Mammary epithelial cell (primary cell): ENCODE data around the gene COLEC11.

ENCODE experiments used
- EZH2 ChIP-seq: IDR thresholded peaks from 2 replicates; pipeline ENCODE4 v1.6.1; 2012; ENCODE audit warnings: low read length, inconsistent platforms, borderline replicate concordance
- TF ChIP-seq, protein P1 (sequence below), 2 donors: IDR thresholded peaks in 1 of 2; conservative IDR thresholded peaks in 1 of 2; 2 replicates each; pipeline ENCODE4 v1.5.1; 2011 to 2012; ENCODE audit warnings: inconsistent platforms in 2 of 2, low read length in 2 of 2, mild to moderate bottlenecking in 2 of 2, control low read depth in 1 of 2, low read depth in 1 of 2; ENCODE audit not compliant: insufficient read depth in 1 of 2; ENCODE audit errors: extremely low read depth in 1 of 2

DNA sequence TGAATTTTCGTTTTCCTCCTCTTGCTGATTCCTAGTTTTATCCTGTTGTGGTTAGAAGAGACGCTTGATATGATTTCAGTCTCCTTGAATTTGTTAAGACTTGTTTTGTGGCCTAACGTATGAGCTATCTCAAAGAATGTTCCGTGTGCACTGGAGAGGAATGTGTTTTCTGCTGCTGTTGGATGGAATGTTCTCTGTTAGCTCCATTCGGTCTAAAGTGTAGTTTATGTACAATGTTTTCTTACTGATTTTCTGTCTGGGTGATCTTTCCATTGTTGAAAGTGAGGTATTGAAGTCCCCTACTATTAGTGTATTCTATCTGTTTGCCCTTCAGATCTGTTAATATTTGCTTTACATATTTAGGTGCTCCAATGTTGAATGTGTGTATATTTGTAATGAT lies 25.9 kb downstream of the COLEC11 start:
- TF ChIP-seq, protein P1, sequence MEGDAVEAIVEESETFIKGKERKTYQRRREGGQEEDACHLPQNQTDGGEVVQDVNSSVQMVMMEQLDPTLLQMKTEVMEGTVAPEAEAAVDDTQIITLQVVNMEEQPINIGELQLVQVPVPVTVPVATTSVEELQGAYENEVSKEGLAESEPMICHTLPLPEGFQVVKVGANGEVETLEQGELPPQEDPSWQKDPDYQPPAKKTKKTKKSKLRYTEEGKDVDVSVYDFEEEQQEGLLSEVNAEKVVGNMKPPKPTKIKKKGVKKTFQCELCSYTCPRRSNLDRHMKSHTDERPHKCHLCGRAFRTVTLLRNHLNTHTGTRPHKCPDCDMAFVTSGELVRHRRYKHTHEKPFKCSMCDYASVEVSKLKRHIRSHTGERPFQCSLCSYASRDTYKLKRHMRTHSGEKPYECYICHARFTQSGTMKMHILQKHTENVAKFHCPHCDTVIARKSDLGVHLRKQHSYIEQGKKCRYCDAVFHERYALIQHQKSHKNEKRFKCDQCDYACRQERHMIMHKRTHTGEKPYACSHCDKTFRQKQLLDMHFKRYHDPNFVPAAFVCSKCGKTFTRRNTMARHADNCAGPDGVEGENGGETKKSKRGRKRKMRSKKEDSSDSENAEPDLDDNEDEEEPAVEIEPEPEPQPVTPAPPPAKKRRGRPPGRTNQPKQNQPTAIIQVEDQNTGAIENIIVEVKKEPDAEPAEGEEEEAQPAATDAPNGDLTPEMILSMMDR (conservative IDR thresholded peaks at IDR 0.05 in 1 of 2, IDR thresholded peaks at IDR 0.05 in 1 of 2; ENCODE audit: extremely low read depth in 1 of 2, insufficient read depth in 1 of 2, low read depth in 1 of 2, low read length in 2 of 2), result no peak
- no peak for TF ChIP-seq EZH2
